Measurements from ENCODE around the gene NTNG2. TPM values are rescaled to one million over a fixed set of nuclear protein-coding genes. Genes with fewer than 3 reads are reported as not detected.

NTNG2 gene
- total RNA-seq, 4 donors from 2014 or later, result 0.10 to 1.0 (median 0.29) TPM

GRCh38 chr9:132209228-132209627, 47.4 kb downstream of the NTNG2 start:
- WGBS, 2 donors, result 79 to 86% methylated on average over 30 of the region's 30 CpGs
- DNase-seq (ENCODE audit: low spot score in 2 of 2), result no peak
- TF ChIP-seq CTCF (IDR thresholded peaks at IDR 0.05) (no peak), POLR2A (IDR thresholded peaks at IDR 0.05) (no peak)
- H3K4me3 ChIP-seq (ENCODE audit: low read depth, poor library complexity, severe bottlenecking), result no peak overlapping the region
- intact Hi-C loops (cut with DNase I; ENCODE audit: low total_unique reads), result no loop called here

- TF ChIP-seq CTCF (IDR thresholded peaks at IDR 0.05), result no peak
- TF ChIP-seq POLR2A (IDR thresholded peaks at IDR 0.05), result no peak
- intact Hi-C loops (cut with DNase I; ENCODE audit: low total_unique reads), result no loop called here
- no peak overlapping the region for H3K4me3 ChIP-seq (ENCODE audit: low read depth, poor library complexity, severe bottlenecking)
- no peak for DNase-seq (ENCODE audit: low spot score in 2 of 2)
- WGBS, 2 donors, result 75 to 79% methylated on average over 14 of the region's 14 CpGs
Observed at GRCh38 chr9:132210472-132211145, 48.8 kb downstream of the NTNG2 start.

- intact Hi-C loops (cut with DNase I; ENCODE audit: low total_unique reads), result no loop called here
- H3K4me3 ChIP-seq (ENCODE audit: low read depth, poor library complexity, severe bottlenecking), result no peak overlapping the region
- WGBS, 2 donors, result 83 to 89% methylated on average over 7 of the region's 7 CpGs
- no peak for TF ChIP-seq CTCF (IDR thresholded peaks at IDR 0.05)
- TF ChIP-seq POLR2A (IDR thresholded peaks at IDR 0.05), result no peak
- no peak for DNase-seq (ENCODE audit: low spot score in 2 of 2)
Observed at GRCh38 chr9:132211570-132211969, 49.7 kb downstream of the NTNG2 start.

- 16 to 25% methylated on average over 17 to 18 of the region's 18 CpGs for WGBS, 2 donors
- no peak overlapping the region for H3K4me3 ChIP-seq (ENCODE audit: low read depth, poor library complexity, severe bottlenecking)
- intact Hi-C loops (cut with DNase I; ENCODE audit: low total_unique reads), result no loop called here
- TF ChIP-seq POLR2A (IDR thresholded peaks at IDR 0.05) (no peak), CTCF (IDR thresholded peaks at IDR 0.05) (no peak)
- DNase-seq (ENCODE audit: low spot score in 2 of 2), result no peak
Observed at GRCh38 chr9:132214027-132214622, 52.3 kb downstream of the NTNG2 start.

GRCh38 chr9:132216861-132217619, 55.2 kb downstream of the NTNG2 start:
- WGBS, 2 donors, result 70 to 79% methylated on average over 10 of the region's 10 CpGs
- TF ChIP-seq CTCF (IDR thresholded peaks at IDR 0.05) (no peak), POLR2A (IDR thresholded peaks at IDR 0.05) (no peak)
- intact Hi-C loops (cut with DNase I; ENCODE audit: low total_unique reads), result no loop called here
- no peak for DNase-seq (ENCODE audit: low spot score in 2 of 2)
- no peak overlapping the region for H3K4me3 ChIP-seq (ENCODE audit: low read depth, poor library complexity, severe bottlenecking)
